ENCODE data around the gene CACNA1E.

Gene CACNA1E

GRCh38 chr1:181767001-181767708, 283.8 kb downstream of the CACNA1E start:
- TF ChIP-seq CTCF (IDR thresholded peaks at IDR 0.05; ENCODE audit: unreplicated experiment in 3 of 3): no peak
- Mint-ChIP-seq H3K4me1 (no peaks in the 10 kb centered on the region), H3K4me3 (no peak overlapping the region), H3K36me3 (ENCODE audit: low read depth) (no peaks in the 10 kb centered on the region), H3K27ac (no peak overlapping the region), H3K27me3 (ENCODE audit: low read depth) (peaks cover 5% of the 10 kb centered on the region), H3K9me3 (no peaks in the 10 kb centered on the region)

- TF ChIP-seq CTCF (IDR thresholded peaks at IDR 0.05; ENCODE audit: unreplicated experiment in 3 of 3): no peak
- no peak overlapping the region for H3K4me3 Mint-ChIP-seq
- H3K27me3 Mint-ChIP-seq (ENCODE audit: low read depth): peaks cover 5% of the 10 kb centered on the region
- no peaks in the 10 kb centered on the region for H3K9me3 Mint-ChIP-seq
- no peaks in the 10 kb centered on the region for H3K36me3 Mint-ChIP-seq (ENCODE audit: low read depth)
- H3K4me1 Mint-ChIP-seq: no peaks in the 10 kb centered on the region
- H3K27ac Mint-ChIP-seq: no peak overlapping the region
Observed at GRCh38 chr1:181768211-181768929, 285.1 kb downstream of the CACNA1E start.

GRCh38 chr1:181768930-181769280, 285.6 kb downstream of the CACNA1E start:
- TF ChIP-seq CTCF (IDR thresholded peaks at IDR 0.05; ENCODE audit: unreplicated experiment in 3 of 3): no peak
- Mint-ChIP-seq H3K4me3 (no peak overlapping the region), H3K4me1 (no peaks in the 10 kb centered on the region), H3K36me3 (ENCODE audit: low read depth) (no peaks in the 10 kb centered on the region), H3K9me3 (no peaks in the 10 kb centered on the region), H3K27me3 (ENCODE audit: low read depth) (peaks cover 5% of the 10 kb centered on the region), H3K27ac (no peak overlapping the region)

GRCh38 chr1:181769846-181770245, 286.5 kb downstream of the CACNA1E start:
- Mint-ChIP-seq H3K4me3 (no peak overlapping the region), H3K27ac (no peak overlapping the region), H3K4me1 (no peaks in the 10 kb centered on the region), H3K36me3 (ENCODE audit: low read depth) (no peaks in the 10 kb centered on the region), H3K27me3 (ENCODE audit: low read depth) (peaks cover 5% of the 10 kb centered on the region), H3K9me3 (no peaks in the 10 kb centered on the region)
- TF ChIP-seq CTCF (IDR thresholded peaks at IDR 0.05; ENCODE audit: unreplicated experiment in 3 of 3): no peak

- H3K27me3 Mint-ChIP-seq (ENCODE audit: low read depth): peaks cover 4% of the 10 kb centered on the region
- H3K27ac Mint-ChIP-seq: no peak overlapping the region
- H3K4me1 Mint-ChIP-seq: no peaks in the 10 kb centered on the region
- no peaks in the 10 kb centered on the region for H3K9me3 Mint-ChIP-seq
- H3K4me3 Mint-ChIP-seq: no peak overlapping the region
- no peak for TF ChIP-seq CTCF (IDR thresholded peaks at IDR 0.05; ENCODE audit: unreplicated experiment in 3 of 3)
- H3K36me3 Mint-ChIP-seq (ENCODE audit: low read depth): no peaks in the 10 kb centered on the region
Observed at GRCh38 chr1:181772714-181773113, 289.4 kb downstream of the CACNA1E start.

- no peaks in the 10 kb centered on the region for H3K4me1 Mint-ChIP-seq
- no peak overlapping the region for H3K4me3 Mint-ChIP-seq
- no peak overlapping the region for H3K27ac Mint-ChIP-seq
- peaks cover 4% of the 10 kb centered on the region for H3K27me3 Mint-ChIP-seq (ENCODE audit: low read depth)
- no peak for TF ChIP-seq CTCF (IDR thresholded peaks at IDR 0.05; ENCODE audit: unreplicated experiment in 3 of 3)
- no peaks in the 10 kb centered on the region for H3K36me3 Mint-ChIP-seq (ENCODE audit: low read depth)
- H3K9me3 Mint-ChIP-seq: no peaks in the 10 kb centered on the region
Observed at GRCh38 chr1:181776044-181776443, 292.7 kb downstream of the CACNA1E start.

Measured in nephron (organoid).